Lower lobe of right lung (tissue), 2 donors: Measurements from ENCODE around the gene HEATR3. TPM values are rescaled to one million over a fixed set of nuclear protein-coding genes. Genes with fewer than 3 reads are reported as not detected.
A peak's percentile ranks its signal among the peaks of the same experiment; 100 is the strongest.

Experiments
- ATAC-seq, 2 donors: fragments of 200-7000 bp; cut with Tn5 transposase; one replicate each; pipeline ENCODE4 v1.9.1; 2020 to 2022; ENCODE audit warnings: mild to moderate bottlenecking in 2 of 2, moderate library complexity in 2 of 2
- DNase-seq: peaks from one replicate; pipeline ENCODE4 v3.0.0-alpha.2; 2020
- H3K27ac ChIP-seq: fragments of 200-600 bp; one replicate; pipeline ENCODE4 v1.8.0; 2022
- H3K27me3 ChIP-seq: fragments of 200-600 bp; one replicate; pipeline ENCODE4 v1.8.0; 2022; ENCODE audit warnings: low read depth
- H3K36me3 ChIP-seq: fragments of 200-600 bp; one replicate; pipeline ENCODE4 v1.8.0; 2022; ENCODE audit warnings: mild to moderate bottlenecking
- H3K4me1 ChIP-seq: fragments of 200-600 bp; one replicate; pipeline ENCODE4 v1.8.0; 2022
- H3K4me3 ChIP-seq: fragments of 200-600 bp; one replicate; pipeline ENCODE4 v1.8.0; 2022; ENCODE audit warnings: mild to moderate bottlenecking
- H3K9me3 ChIP-seq: fragments of 200-600 bp; one replicate; pipeline ENCODE4 v1.8.0; 2022
- CTCF ChIP-seq: fragments of 200-600 bp; IDR thresholded peaks from one replicate; pipeline ENCODE4 v1.8.0; 2022; ENCODE audit warnings: antibody characterized with exemption, mild to moderate bottlenecking
- intact Hi-C: fragments of 100-400 bp; cut with DNase I; formaldehyde crosslinking; loops from one replicate; pipeline ENCODE4 v1.11.0; 2022
- total RNA-seq: library from RNA; stranded (reverse); fragmentation: NEBNext Ultra II Directional; extraction: Animal tissue kit (Norgen Biotek cat#: 25700); gene quantifications from one replicate; pipeline ENCODE4 v1.2.1, GENCODE V29; 2021
- donor health status: DM: no; HTN: yes; CAD: no; lungs with severe emphysema.

Gene HEATR3
- total RNA-seq, 1 donor from 2014 or later, result 22.8 TPM

GRCh38 chr16:50066482-50067289, 916 bp downstream of the HEATR3 start:
- Histone ChIP-seq H3K4me1 (peaks cover 23% of the 10 kb centered on the region), H3K27ac (peak overlapping the region; percentile 94), H3K27me3 (no peaks in the 10 kb centered on the region), H3K9me3 (no peaks in the 10 kb centered on the region), H3K36me3 (peaks cover 26% of the 10 kb centered on the region), H3K4me3 (peak overlapping the region; percentile 99)
- intact Hi-C loops, result no loop called here
- no peak for DNase-seq
- ATAC-seq, result no peak
- TF ChIP-seq CTCF, result peak; percentile 18

GRCh38 chr16:50067290-50067853, 1.6 kb downstream of the HEATR3 start:
- TF ChIP-seq CTCF, result peak; percentile 21
- Histone ChIP-seq H3K27ac (no peak overlapping the region), H3K36me3 (peaks cover 26% of the 10 kb centered on the region), H3K27me3 (no peaks in the 10 kb centered on the region), H3K4me3 (peak overlapping the region; percentile 99), H3K4me1 (peaks cover 23% of the 10 kb centered on the region), H3K9me3 (no peaks in the 10 kb centered on the region)
- intact Hi-C loops, result no loop called here
- ATAC-seq (peak in 1 of 2 donors; percentile 2), DNase-seq (no peak)

- no peak for TF ChIP-seq CTCF
- H3K4me1 ChIP-seq, result peaks cover 23% of the 10 kb centered on the region
- H3K27me3 ChIP-seq, result no peaks in the 10 kb centered on the region
- no peaks in the 10 kb centered on the region for H3K9me3 ChIP-seq
- no peak overlapping the region for H3K4me3 ChIP-seq
- intact Hi-C loops, result no loop called here
- ATAC-seq (no peak), DNase-seq (no peak)
- peaks cover 26% of the 10 kb centered on the region for H3K36me3 ChIP-seq
- no peak overlapping the region for H3K27ac ChIP-seq
Observed at GRCh38 chr16:50068550-50068949, 2.8 kb downstream of the HEATR3 start.

GRCh38 chr16:50069060-50069459, 3.3 kb downstream of the HEATR3 start:
- ATAC-seq (no peak), DNase-seq (no peak)
- H3K27me3 ChIP-seq, result no peaks in the 10 kb centered on the region
- no peak for TF ChIP-seq CTCF
- no peak overlapping the region for H3K27ac ChIP-seq
- H3K9me3 ChIP-seq, result no peaks in the 10 kb centered on the region
- H3K4me3 ChIP-seq, result no peak overlapping the region
- H3K4me1 ChIP-seq, result peaks cover 23% of the 10 kb centered on the region
- intact Hi-C loops, result no loop called here
- peaks cover 26% of the 10 kb centered on the region for H3K36me3 ChIP-seq

DNA sequence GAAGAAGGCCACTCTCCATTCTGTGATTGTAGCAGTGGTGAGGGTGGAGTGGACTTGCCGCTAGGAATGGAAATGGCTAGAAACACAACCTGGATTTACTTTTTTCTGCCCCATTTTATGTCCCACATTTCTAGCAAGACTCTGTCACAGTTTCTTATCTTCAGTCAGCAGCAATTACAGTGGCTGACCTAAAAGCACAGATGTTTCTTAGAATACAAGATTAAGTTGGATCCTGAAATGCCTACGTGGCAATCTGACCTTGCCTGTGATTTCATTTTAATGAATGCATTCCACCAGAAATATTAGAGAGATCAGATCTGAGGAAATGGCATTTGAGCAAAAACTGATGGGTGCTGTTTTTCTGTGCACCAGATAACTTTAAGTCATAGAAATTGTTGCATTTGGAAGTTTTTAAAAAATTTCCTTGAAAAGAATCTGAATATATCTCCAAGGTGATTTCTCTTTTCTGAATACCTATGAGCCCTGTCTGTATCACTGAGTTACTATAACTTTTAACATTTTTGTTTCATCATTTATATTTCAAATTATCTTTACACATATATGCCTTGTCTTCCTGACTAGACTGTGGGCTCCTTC, 5.4 kb downstream of the HEATR3 start:
- no peak overlapping the region for H3K27ac ChIP-seq
- H3K27me3 ChIP-seq, result no peaks in the 10 kb centered on the region
- H3K4me1 ChIP-seq, result peaks cover 23% of the 10 kb centered on the region
- H3K36me3 ChIP-seq, result peaks cover 38% of the 10 kb centered on the region
- TF ChIP-seq CTCF, result no peak
- H3K9me3 ChIP-seq, result no peaks in the 10 kb centered on the region
- ATAC-seq (no peak), DNase-seq (no peak)
- no peak overlapping the region for H3K4me3 ChIP-seq
- intact Hi-C loops, result no loop called here
